Breast epithelium (tissue), 4 donors: ENCODE measurements around the gene SLC6A9. TPM values are rescaled to one million over a fixed set of nuclear protein-coding genes. Genes with fewer than 3 reads are reported as not detected.

Experiments used
- DNase-seq, 2 donors: peaks; one replicate each; pipeline ENCODE4 v3.0.0-alpha.2; 2019; ENCODE audit warnings: low spot score in 2 of 2
- H3K27ac ChIP-seq, 2 donors: fragments of 200-600 bp; sonication (generic) in 1 of 2; one replicate each; pipeline ENCODE4 v1.5.1; 2016 to 2019; ENCODE audit warnings: mild to moderate bottlenecking in 1 of 2
- H3K27me3 ChIP-seq, 2 donors: fragments of 200-600 bp; sonication (generic) in 1 of 2; one replicate each; pipeline versions ENCODE4 v1.5.1 to v1.6.0; 2017 to 2019; ENCODE audit warnings: control low read depth in 1 of 2, mild to moderate bottlenecking in 1 of 2
- H3K36me3 ChIP-seq: fragments of 200-600 bp; one replicate; pipeline ENCODE4 v1.5.1; 2019
- H3K4me1 ChIP-seq, 2 donors: fragments of 200-600 bp; sonication (generic); one replicate each; pipeline ENCODE4 v1.5.1; 2016 to 2019; ENCODE audit warnings: control low read depth in 1 of 2
- H3K4me3 ChIP-seq, 3 donors: fragments of 200-600 bp; sonication (generic); 1 replicate in 2 of 3; 2 replicates in 1 of 3; pipeline ENCODE4 v1.5.1; 2016 to 2019; ENCODE audit warnings: mild to moderate bottlenecking in 3 of 3, moderate library complexity in 2 of 3
- H3K9me3 ChIP-seq, 2 donors: fragments of 200-600 bp; sonication (generic) in 1 of 2; one replicate each; pipeline ENCODE4 v1.5.1; 2016 to 2019; ENCODE audit warnings: control low read depth in 1 of 2
- CTCF ChIP-seq, 3 donors: fragments of 450-650 bp; IDR thresholded peaks; one replicate each; pipeline ENCODE4 v1.5.1; 2016 to 2017; ENCODE audit warnings: antibody characterized with exemption in 3 of 3, mild to moderate bottlenecking in 3 of 3, moderate library complexity in 3 of 3
- POLR2A ChIP-seq: fragments of 450-650 bp; IDR thresholded peaks from one replicate; pipeline ENCODE4 v1.6.1; 2016; ENCODE audit warnings: antibody characterized with exemption, mild to moderate bottlenecking, moderate library complexity
- POLR2AphosphoS5 ChIP-seq, 3 donors: sonication (generic); formaldehyde crosslinking; IDR thresholded peaks; one replicate each; pipeline ENCODE4 v1.6.1; 2017; ENCODE audit warnings: antibody characterized with exemption in 3 of 3
- intact Hi-C: fragments of 100-400 bp; cut with DNase I; formaldehyde crosslinking; loops from one replicate; pipeline ENCODE4 v1.15.1; 2023; ENCODE audit warnings: low total_unique reads
- total RNA-seq, 3 donors: library from RNA; depleted of rRNA; stranded (reverse); fragments of >200 nt; gene quantifications; one replicate each; pipeline ENCODE4 v1.1.0, GENCODE V29; 2016

Gene SLC6A9
- total RNA-seq, 3 donors from 2014 or later, result 0.32 to 5.1 (median 3.9) TPM

- Histone ChIP-seq H3K4me3 (peak overlapping the region in 2 of 3 donors; percentile 81 to 85), H3K27me3 (no peaks in the 10 kb centered on the region), H3K27ac (no peak overlapping the region), H3K36me3 (no peaks in the 10 kb centered on the region), H3K9me3 (no peaks in the 10 kb centered on the region), H3K4me1 (peaks cover 0 to 18% of the 10 kb centered on the region in 2 donors)
- TF ChIP-seq POLR2AphosphoS5 (IDR thresholded peaks at IDR 0.05) (no peak), POLR2A (no peak), CTCF (IDR thresholded peaks at IDR 0.05) (no peak)
- DNase-seq, result no peak
- intact Hi-C loops, result loop anchor here (5.0 to 10.0 kb wide), 3 partner anchors 443 to 1641 kb away; partner anchors contain the start of genes FOXJ3 and PTPRF
These were observed 53.1 kb downstream of the SLC6A9 start for GRCh38 chr1:43978264-43978550.

GRCh38 chr1:43977376-43978263 lies 53.6 kb downstream of the SLC6A9 start:
- DNase-seq, result no peak
- intact Hi-C loops, result loop anchor here (5.0 to 10.0 kb wide), 3 partner anchors 443 to 1640 kb away; partner anchors contain the start of genes FOXJ3 and PTPRF
- Histone ChIP-seq H3K36me3 (no peaks in the 10 kb centered on the region), H3K27me3 (no peaks in the 10 kb centered on the region), H3K9me3 (no peaks in the 10 kb centered on the region), H3K4me3 (no peak overlapping the region), H3K4me1 (peaks cover 0 to 18% of the 10 kb centered on the region in 2 donors), H3K27ac (no peak overlapping the region)
- no peak for TF ChIP-seq POLR2AphosphoS5 (IDR thresholded peaks at IDR 0.05)

GRCh38 chr1:43976890-43977289 lies 54.4 kb downstream of the SLC6A9 start:
- Histone ChIP-seq H3K27ac (no peak overlapping the region), H3K36me3 (no peaks in the 10 kb centered on the region), H3K4me1 (peaks cover 0 to 18% of the 10 kb centered on the region in 2 donors), H3K9me3 (no peaks in the 10 kb centered on the region), H3K27me3 (no peaks in the 10 kb centered on the region), H3K4me3 (no peak overlapping the region)
- intact Hi-C loops, result loop anchor here (5.0 to 10.0 kb wide), 3 partner anchors 442 to 1640 kb away; partner anchors contain the start of genes FOXJ3 and PTPRF
- no peak for DNase-seq
- no peak for TF ChIP-seq POLR2AphosphoS5 (IDR thresholded peaks at IDR 0.05)
- TF ChIP-seq CTCF (IDR thresholded peaks at IDR 0.05), result no peak
- no peak for TF ChIP-seq POLR2A

DNA sequence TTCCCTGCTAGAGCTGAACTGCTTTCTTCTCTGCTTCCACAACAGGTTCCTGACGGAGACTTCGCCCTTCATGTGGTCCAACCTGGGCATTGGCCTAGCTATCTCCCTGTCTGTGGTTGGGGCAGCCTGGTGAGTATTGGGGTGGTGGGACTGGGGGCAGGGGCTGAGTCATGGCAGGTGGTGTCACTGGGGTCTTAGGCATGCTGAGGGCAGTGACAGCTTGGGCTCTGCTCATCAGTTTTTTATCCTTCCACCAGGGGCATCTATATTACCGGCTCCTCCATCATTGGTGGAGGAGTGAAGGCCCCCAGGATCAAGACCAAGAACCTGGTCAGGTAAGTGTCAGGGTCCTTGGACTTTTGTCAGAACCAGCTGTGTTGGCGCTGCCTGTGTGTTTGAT lies 55.2 kb downstream of the SLC6A9 start:
- no peaks in the 10 kb centered on the region for H3K9me3 ChIP-seq
- TF ChIP-seq POLR2AphosphoS5 (IDR thresholded peaks at IDR 0.05) (no peak), POLR2A (no peak), CTCF (IDR thresholded peaks at IDR 0.05) (no peak)
- peaks cover 0 to 18% of the 10 kb centered on the region in 2 donors for H3K4me1 ChIP-seq
- peak overlapping the region; percentile 96 to 97 for H3K27ac ChIP-seq
- H3K4me3 ChIP-seq, result peak overlapping the region; percentile 92 to 95 (median 95)
- no peak for DNase-seq
- H3K36me3 ChIP-seq, result no peaks in the 10 kb centered on the region
- H3K27me3 ChIP-seq, result no peaks in the 10 kb centered on the region
- intact Hi-C loops, result loop anchor here (5.0 to 10.0 kb wide), 3 partner anchors 441 to 1639 kb away; partner anchors contain the start of genes FOXJ3 and PTPRF

GRCh38 chr1:43975249-43975961 lies 55.9 kb downstream of the SLC6A9 start:
- no peaks in the 10 kb centered on the region for H3K27me3 ChIP-seq
- TF ChIP-seq POLR2AphosphoS5 (IDR thresholded peaks at IDR 0.05) (no peak), POLR2A (no peak)
- intact Hi-C loops, result loop anchor here (5.0 to 10.0 kb wide), 3 partner anchors 441 to 1638 kb away; partner anchors contain the start of genes FOXJ3 and PTPRF
- no peaks in the 10 kb centered on the region for H3K9me3 ChIP-seq
- H3K4me1 ChIP-seq, result peaks cover 0 to 23% of the 10 kb centered on the region in 2 donors
- peak; percentile 62 to 81 for DNase-seq
- H3K4me3 ChIP-seq, result peak overlapping the region; percentile 92 to 95 (median 95)
- peak overlapping the region; percentile 96 to 97 for H3K27ac ChIP-seq
- no peaks in the 10 kb centered on the region for H3K36me3 ChIP-seq
